Effector CD8-positive, alpha-beta T cell (primary cell): ENCODE measurements around the gene ARFIP1.

Experiments
- DNase-seq: peaks from one replicate; lab custom pipeline; 2025; lab: John Stamatoyannopoulos, UW

ARFIP1 gene

GRCh38 chr4:152898606-152899005, 118.9 kb downstream of the ARFIP1 start:
- DNase-seq, result no peak

DNA sequence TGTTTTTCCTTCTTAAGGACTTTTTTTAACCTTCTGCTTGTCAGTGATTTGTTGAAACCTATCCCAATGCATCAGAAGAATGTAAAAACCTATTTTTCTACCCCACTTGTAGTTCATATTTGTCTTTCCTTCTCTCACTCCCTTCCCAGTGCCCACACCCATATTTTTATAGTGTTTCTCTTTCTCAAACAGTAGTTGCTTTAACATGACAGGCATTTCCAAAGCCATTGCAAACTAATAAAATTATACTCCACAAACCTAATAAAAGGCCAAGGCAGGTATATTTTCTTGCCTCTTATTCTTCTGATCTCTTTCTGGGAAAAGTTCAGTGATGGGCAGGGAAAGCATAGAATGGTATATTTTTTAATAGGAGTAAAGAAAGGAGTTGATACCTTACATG, 120.6 kb downstream of the ARFIP1 start:
- no peak for DNase-seq

DNA sequence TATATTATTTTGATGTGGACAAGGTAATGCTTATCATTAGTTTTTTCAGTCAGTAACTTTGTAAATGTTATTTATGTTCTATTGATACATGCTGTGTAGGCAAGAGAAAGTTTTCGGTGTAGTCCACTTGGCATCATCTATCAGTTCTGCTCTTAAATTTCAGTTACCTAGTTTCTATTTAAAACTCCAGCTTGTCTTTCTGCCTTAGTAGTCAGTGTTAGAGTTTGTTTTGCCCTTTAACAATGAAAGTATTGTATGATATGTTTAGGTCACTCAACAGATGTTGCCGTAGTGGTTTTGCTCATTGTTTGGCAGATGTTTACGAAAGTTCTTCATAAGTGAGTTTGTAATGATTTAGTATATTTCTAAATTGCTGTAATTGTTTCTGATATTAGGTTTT, 121.5 kb downstream of the ARFIP1 start:
- no peak for DNase-seq

- no peak for DNase-seq
Observed at GRCh38 chr4:152903658-152904057, 123.9 kb downstream of the ARFIP1 start.

- no peak for DNase-seq
Observed at GRCh38 chr4:152909901-152910300, 130.1 kb downstream of the ARFIP1 start.

DNA sequence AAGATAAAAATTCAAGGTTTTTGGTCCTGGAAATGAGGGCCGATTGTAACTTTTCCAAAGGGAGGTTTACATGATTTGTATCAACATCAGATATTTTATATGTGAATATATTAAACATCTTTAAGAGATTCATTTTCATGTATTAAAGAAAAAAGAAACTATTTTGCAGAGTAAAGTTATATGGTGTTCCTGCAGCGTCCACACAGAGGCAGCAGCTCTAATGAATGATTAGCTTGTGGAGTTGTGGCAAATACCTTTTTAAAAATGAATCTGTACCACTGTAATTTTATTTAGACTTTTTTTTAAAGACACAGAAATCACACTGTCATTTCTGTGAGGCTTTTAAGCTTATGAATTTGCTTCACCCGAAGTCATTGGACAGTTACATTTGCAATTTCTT, 130.8 kb downstream of the ARFIP1 start:
- DNase-seq, result no peak

DNA sequence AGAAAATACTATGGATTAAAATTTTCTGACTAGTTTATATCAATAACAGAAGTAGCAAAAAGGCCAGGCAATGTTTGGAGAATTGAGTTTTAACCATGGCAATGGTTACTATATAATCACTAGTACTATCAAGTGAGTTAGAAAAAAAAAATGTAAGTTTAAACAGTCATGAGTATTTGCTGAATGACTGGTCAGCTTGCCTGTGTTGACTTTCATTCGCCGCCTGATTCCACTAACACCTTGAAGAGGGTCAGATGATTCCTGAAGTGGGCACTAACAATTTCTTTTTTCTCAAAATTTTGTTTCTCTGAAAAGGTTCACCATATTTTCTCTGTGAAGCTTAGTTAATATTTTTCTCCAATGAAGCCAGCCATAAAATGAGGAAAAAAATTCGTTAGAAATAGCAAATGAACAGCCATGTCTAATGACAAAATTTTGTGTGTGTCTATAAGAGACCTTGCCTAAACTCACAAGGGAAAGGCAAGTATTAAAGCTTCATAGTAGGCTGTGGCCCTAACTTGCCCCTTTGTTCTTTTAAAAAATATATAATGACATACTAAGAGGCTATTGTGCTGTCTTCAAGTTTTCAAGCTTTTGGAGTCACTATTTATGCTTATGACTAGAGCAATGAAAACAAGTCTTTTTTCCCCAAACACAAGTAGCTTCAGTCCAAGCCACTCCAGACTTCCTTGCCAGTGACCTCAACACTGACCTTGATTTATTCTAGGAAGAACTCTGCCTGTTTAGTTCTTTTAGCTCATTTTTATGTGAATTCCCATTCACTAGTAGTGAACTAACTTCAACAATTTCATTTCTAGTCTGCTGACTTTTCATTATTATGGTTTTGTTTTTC, 138.0 kb downstream of the ARFIP1 start:
- DNase-seq, result no peak

GRCh38 chr4:152919826-152920225, 140.1 kb downstream of the ARFIP1 start:
- no peak for DNase-seq

- no peak for DNase-seq
Observed at GRCh38 chr4:152920768-152921167, 141.0 kb downstream of the ARFIP1 start.

- no peak for DNase-seq
Observed at GRCh38 chr4:152921284-152921683, 141.5 kb downstream of the ARFIP1 start.

GRCh38 chr4:152925851-152926250, 146.1 kb downstream of the ARFIP1 start:
- no peak for DNase-seq

DNA sequence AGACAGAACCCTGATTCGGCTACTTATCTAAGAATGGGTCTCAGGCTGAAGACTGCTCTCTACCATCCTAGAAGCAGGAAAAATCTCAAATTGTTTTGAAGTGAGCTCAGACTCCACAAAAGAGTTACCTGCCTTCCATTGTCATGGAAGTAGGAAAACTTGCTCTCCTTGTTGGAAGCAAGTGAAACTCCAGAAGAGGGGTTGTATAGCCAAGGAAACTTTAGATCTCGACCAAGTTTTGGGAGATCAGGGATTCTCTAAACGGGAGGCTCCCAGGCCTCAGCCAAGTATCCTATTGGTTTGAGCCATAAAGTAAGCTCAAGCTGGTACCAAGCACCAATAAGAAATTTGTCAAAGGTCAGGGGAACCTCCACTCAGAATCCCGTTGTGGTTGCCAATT, 147.2 kb downstream of the ARFIP1 start:
- DNase-seq, result no peak

- no peak for DNase-seq
Observed at GRCh38 chr4:152927737-152928136, 148.0 kb downstream of the ARFIP1 start.

DNA sequence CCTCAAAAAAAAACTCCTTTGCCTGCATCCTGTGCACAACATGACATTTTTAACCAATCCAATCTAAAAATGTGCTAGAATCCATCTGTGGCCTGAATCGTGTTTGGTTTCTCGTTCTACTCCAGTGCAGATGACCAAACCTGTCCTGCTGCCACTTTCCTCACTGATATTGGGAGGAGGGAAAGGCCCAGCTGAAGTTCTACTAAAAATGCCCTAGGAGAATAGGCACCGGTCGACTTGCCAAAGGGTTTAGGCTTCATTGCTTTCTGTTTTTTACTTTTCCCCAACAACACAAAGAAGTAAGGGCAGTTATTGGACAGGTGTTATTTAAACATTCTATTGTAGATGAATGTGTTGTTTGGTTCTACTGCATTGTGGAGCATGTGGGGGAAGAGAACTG, 148.5 kb downstream of the ARFIP1 start:
- DNase-seq, result no peak

GRCh38 chr4:152929888-152930287, 150.1 kb downstream of the ARFIP1 start:
- no peak for DNase-seq

GRCh38 chr4:152935143-152935542, 155.4 kb downstream of the ARFIP1 start:
- DNase-seq, result no peak

GRCh38 chr4:152935631-152936445, 156.1 kb downstream of the ARFIP1 start, which contains the start of gene FHDC1:
Gene FHDC1, plus strand, starts transcription at chr4:152936323. Its CDS starts 6,735 bp downstream, at chr4:152943058.
- no peak for DNase-seq

DNA sequence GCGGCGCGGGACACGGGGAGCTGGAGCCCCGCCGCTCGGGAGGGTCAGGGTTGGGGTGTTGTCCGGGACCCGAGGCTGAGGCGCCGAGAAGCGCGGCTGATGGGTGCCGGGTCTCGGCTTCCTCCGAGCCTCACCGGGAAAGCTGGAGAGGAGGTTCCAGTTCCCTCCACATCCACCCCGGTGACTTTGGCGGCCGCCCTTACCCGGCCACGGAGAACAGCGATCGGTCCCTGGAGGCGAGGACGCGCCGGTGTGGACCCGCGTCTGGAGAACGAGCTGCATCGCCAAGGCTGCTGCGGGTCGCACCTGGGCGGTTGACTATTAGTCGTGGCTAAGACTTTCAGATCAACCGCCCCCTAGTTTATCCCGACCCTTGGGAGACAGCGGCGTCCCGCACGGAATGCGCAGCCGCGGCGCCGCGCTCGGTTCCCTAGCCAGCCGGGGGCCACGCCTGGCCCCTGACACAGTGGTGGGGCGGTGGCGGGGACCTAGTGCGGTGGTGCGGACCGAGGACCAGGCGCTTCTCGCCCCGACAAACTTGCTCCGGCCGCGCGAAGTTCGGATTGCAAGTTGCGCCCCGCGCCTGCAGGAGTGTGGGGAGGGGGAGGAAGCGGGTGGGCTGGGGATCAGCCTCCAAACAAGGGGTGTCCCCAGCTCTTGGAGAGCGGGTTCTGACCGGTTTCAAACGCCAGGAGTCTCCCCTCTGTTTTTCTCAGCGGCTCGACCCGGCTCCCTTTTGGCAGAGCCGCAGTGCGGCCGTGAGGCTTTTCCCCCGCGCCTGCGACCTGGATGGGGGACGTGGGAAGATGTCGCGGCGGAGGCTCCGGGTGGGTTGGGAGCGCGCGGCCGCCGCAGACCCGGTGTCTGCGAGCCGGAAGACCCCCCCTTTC, 156.9 kb downstream of the ARFIP1 start:
- no peak for DNase-seq

GRCh38 chr4:152937336-152938236, 157.8 kb downstream of the ARFIP1 start:
- no peak for DNase-seq

DNA sequence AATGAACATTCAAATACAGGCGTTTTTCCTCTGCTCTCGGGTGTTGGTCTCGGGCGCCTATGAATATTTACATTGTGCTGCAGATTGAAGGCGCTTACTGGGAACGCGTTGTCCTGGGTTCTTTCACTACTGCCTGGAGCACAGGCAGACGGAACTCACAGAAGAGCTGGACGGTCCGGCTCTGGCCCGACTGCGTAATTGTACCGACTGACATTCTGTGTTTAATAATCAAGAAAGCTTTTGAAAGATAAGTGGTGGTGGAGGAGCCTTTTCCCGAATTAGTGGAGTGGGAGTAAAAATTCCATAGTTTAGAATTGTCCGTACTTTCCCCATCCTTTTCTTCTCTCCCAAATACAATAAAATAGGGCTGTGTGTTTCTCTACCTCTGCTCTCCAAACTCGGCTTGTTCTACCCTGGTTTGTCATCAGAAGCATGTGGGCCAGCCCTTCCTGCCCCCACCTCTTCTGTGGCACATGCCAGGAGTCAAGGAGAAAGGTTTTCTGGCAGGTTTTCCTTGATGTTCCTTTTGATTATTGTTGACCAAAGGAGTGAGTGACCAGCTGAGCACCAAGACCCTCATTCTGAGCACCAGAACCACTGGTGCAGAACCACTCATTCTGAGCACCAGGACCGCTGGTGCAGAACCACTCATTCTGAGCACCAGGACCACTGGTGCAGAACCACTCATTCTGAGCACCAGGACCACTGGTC, 158.6 kb downstream of the ARFIP1 start:
- DNase-seq, result no peak
